T-cell (primary cell): ENCODE measurements around the gene NPBWR2. TPM values are rescaled to one million over a fixed set of nuclear protein-coding genes. Genes with fewer than 3 reads are reported as not detected.

Source experiments
- ATAC-seq, 4 experiments: fragments of 200-7000 bp in 3 of 4; fragments of 150-1000 bp in 1 of 4; cut with Tn5 transposase; replicated peaks in 1 of 4; 1 replicate in 3 of 4; 2 replicates in 1 of 4; pipeline ENCODE4 v1.10.0; 2021; ENCODE audit warnings: moderate library complexity in 3 of 4, mild to moderate bottlenecking in 2 of 4, moderate number of reproducible peaks in 1 of 4
- CTCF ChIA-PET, 2 donors: fragments of 300-600 bp; sonication (Branson Sonifier 250); formaldehyde crosslinking; loops; one replicate each; lab custom pipeline; 2022; ENCODE audit warnings: antibody characterized with exemption in 2 of 2; lab: Charles Lee
- POLR2A ChIA-PET, 2 donors: fragments of 300-600 bp; sonication (Branson Sonifier 250); formaldehyde crosslinking; loops; one replicate each; lab custom pipeline; 2022; ENCODE audit warnings: antibody characterized with exemption in 2 of 2; lab: Charles Lee
- DNase-seq, 35 experiments: peaks; one replicate each; pipeline versions ENCODE4 v3.0.0 to v3.0.0-alpha.2; 2013 to 2023
- H3K27ac ChIP-seq: one replicate; pipeline ENCODE4 v1.5.1; 2013; ENCODE audit warnings: low read length
- H3K27me3 ChIP-seq, 2 experiments: replicated peaks in 1 of 2; 1 replicate in 1 of 2; 2 replicates in 1 of 2; pipeline versions ENCODE4 v1.6.1 to v1.7.0; 2013; ENCODE audit warnings: low read length in 1 of 2, mixed read lengths in 1 of 2; ENCODE audit not compliant: control insufficient read depth in 2 of 2, insufficient read depth in 2 of 2; ENCODE audit errors: extremely low read depth in 1 of 2
- H3K36me3 ChIP-seq, 2 donors: 1 replicate in 1 of 2; 2 replicates in 1 of 2; pipeline versions ENCODE4 v1.6.1 to v1.7.0; 2013; ENCODE audit warnings: low read length in 1 of 2; ENCODE audit not compliant: control insufficient read depth in 2 of 2, insufficient read depth in 1 of 2; ENCODE audit errors: extremely low read depth in 1 of 2
- H3K4me1 ChIP-seq, 2 experiments: 1 replicate in 1 of 2; 2 replicates in 1 of 2; pipeline versions ENCODE4 v1.6.1 to v1.7.0; 2013; ENCODE audit warnings: low read length in 2 of 2, mixed read lengths in 1 of 2; ENCODE audit not compliant: insufficient read depth in 2 of 2, control insufficient read depth in 1 of 2; ENCODE audit errors: extremely low read depth in 1 of 2
- H3K4me3 ChIP-seq, 2 donors: 1 replicate in 1 of 2; 2 replicates in 1 of 2; pipeline versions ENCODE4 v1.5.1 to v1.7.0; 2013; ENCODE audit warnings: mild to moderate bottlenecking in 2 of 2, low read length in 1 of 2, moderate library complexity in 1 of 2; ENCODE audit not compliant: control insufficient read depth in 1 of 2; ENCODE audit errors: extremely low read depth in 1 of 2
- H3K9me3 ChIP-seq: 2 replicates; pipeline ENCODE4 v1.7.0; 2013
- H3K27ac Mint-ChIP-seq, 2 donors: one replicate each; pipeline ENCODE4 v1.8.0; 2020 to 2021; ENCODE audit warnings: mild to moderate bottlenecking in 2 of 2, mixed read lengths in 2 of 2
- H3K27me3 Mint-ChIP-seq, 2 donors: one replicate each; pipeline ENCODE4 v1.8.0; 2021 to 2022; ENCODE audit warnings: mixed read lengths in 2 of 2
- H3K36me3 Mint-ChIP-seq: one replicate; pipeline ENCODE4 v1.8.0; 2021; ENCODE audit warnings: mixed read lengths
- H3K4me1 Mint-ChIP-seq, 3 donors: one replicate each; pipeline ENCODE4 v1.8.0; 2020 to 2022; ENCODE audit warnings: mixed read lengths in 3 of 3, mild to moderate bottlenecking in 1 of 3
- H3K4me3 Mint-ChIP-seq, 3 donors: one replicate each; pipeline ENCODE4 v1.8.0; 2020 to 2022; ENCODE audit warnings: mild to moderate bottlenecking in 3 of 3, mixed read lengths in 3 of 3, moderate library complexity in 3 of 3
- H3K9me3 Mint-ChIP-seq, 3 donors: one replicate each; pipeline ENCODE4 v1.8.0; 2020 to 2022; ENCODE audit warnings: mixed read lengths in 3 of 3
- WGBS: methylation state at CpG from one replicate; pipeline ENCODE4 v1.1.5; 2013; ENCODE audit warnings: missing lambda C conversion rate; ENCODE audit not compliant: insufficient coverage; 5-methylcytosine and 5-hydroxymethylcytosine counted together
- total RNA-seq, 35 experiments: library from RNA in 6 of 35; stranded (reverse) in 6 of 35; fragments of 120-200 nt in 1 of 35; gene quantifications; one replicate each; pipeline versions ENCODE4 v1.2.1 to v1.2.4 and lab custom pipeline; 2013 to 2026

NPBWR2 gene
- total RNA-seq, 5 donors from 2014 or later (not counting 1 experiment from before 2014, with no cell fraction given), result not detected

DNA sequence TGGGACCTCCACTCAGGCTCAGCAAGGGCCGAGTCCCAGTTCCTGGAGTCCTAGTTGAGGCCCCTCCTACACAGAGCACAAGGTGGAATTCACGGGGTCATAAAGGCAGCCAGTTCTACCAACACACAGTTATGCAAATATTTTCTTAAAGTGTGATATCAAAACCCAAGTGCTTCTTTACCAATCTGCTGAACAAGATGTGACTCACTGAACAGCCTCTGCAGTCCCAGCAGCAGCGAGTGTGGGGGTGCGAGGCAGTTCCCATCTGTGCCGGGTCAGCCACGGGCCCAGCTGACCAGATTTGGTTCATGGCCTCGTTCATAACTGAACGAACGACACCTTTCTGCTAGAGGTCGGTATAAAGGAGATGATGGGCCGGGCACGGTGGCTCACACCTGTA, 48.8 kb downstream of the NPBWR2 start:
- Histone ChIP-seq H3K4me1 (peaks cover 0 to 37% of the 10 kb centered on the region in 2 experiments), H3K4me3 (no peak overlapping the region), H3K9me3 (no peaks in the 10 kb centered on the region), H3K36me3 (no peaks in the 10 kb centered on the region), H3K27me3 (peaks cover 0 to 44% of the 10 kb centered on the region in 2 experiments), H3K27ac (no peak overlapping the region)
- ChIA-PET POLR2A (no interaction called here), CTCF (interaction anchor here (0.7 to 1.2 kb wide), 3 partner anchors 19 to 416 kb away, joined by 3 to 7 read pairs (median 4); no protein-coding TSS in a partner anchor)
- Mint-ChIP-seq H3K27me3 (peaks cover 0 to 13% of the 10 kb centered on the region in 2 donors), H3K4me1 (peaks cover 12 to 22% (median 14%) of the 10 kb centered on the region in 3 donors), H3K36me3 (no peaks in the 10 kb centered on the region), H3K4me3 (peak overlapping the region in 1 of 3 donors; percentile 71), H3K27ac (no peak overlapping the region), H3K9me3 (no peaks in the 10 kb centered on the region)
- 57% methylated on average over 10 of the region's 12 CpGs for WGBS
- DNase-seq (no peak), ATAC-seq (no peak)

DNA sequence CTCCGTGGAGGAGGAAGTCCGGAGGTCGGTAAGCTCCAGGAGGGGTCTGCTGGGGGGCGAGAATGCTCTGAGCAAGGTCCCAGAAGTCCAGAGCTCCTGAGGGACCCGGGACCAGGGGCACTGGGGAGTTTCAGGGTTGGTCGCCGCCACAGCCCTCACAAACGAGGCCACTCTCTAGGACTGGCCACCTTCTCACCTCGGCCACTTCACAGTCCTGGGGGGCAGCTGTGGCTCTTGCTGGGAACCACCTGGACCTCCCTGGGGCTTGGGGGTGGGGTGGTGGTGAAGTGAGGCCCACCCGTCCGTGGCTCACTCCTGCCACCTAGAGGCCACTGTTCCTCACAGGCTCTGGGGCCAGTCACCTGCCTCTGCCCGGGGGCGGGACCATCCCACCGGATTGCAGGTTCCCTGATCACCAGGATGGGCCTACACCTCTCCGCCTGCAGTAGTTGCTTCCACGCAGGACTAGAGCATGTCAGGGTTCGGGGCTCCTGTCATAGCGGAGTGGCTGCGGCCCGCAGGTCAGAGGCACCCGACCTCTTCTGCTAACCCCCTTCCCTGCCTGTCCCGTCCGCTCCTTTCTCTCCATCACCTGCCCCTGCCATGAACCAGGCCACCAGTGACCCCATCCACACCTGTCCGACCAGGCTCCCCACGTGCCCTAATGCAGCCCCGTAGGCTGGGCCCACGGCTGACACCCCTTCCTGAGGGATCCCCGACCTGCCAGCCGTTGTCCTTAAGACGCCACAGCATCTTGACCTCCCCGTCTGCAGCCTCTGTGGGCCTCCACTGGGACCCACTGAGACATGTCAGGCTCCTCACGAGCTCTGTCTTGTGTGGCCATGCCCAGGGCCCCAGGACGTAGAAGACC, 49.5 kb downstream of the NPBWR2 start:
- Mint-ChIP-seq H3K9me3 (no peaks in the 10 kb centered on the region), H3K27me3 (peaks cover 6 to 19% of the 10 kb centered on the region in 2 donors), H3K36me3 (no peaks in the 10 kb centered on the region), H3K4me1 (peaks cover 11 to 25% (median 13%) of the 10 kb centered on the region in 3 donors), H3K27ac (no peak overlapping the region), H3K4me3 (peak overlapping the region; percentile 55 to 71 (median 64))
- WGBS, result 38% methylated on average over 28 of the region's 33 CpGs
- DNase-seq, result peak; percentile 34 to 86 (median 70)
- CTCF ChIA-PET, result interaction anchor here in 1 of 2 donors (0.6 to 1.2 kb wide), 2 partner anchors 18 to 352 kb away, joined by 3 read pairs; no protein-coding TSS in a partner anchor
- POLR2A ChIA-PET, result no interaction called here
- Histone ChIP-seq H3K4me1 (peaks cover 0 to 34% of the 10 kb centered on the region in 2 experiments), H3K36me3 (no peaks in the 10 kb centered on the region), H3K27ac (no peak overlapping the region), H3K27me3 (peaks cover 0 to 51% of the 10 kb centered on the region in 2 experiments), H3K4me3 (peak overlapping the region; percentile 31 to 39), H3K9me3 (no peaks in the 10 kb centered on the region)
- ATAC-seq, result peak; percentile 79 to 84 (median 82)

DNA sequence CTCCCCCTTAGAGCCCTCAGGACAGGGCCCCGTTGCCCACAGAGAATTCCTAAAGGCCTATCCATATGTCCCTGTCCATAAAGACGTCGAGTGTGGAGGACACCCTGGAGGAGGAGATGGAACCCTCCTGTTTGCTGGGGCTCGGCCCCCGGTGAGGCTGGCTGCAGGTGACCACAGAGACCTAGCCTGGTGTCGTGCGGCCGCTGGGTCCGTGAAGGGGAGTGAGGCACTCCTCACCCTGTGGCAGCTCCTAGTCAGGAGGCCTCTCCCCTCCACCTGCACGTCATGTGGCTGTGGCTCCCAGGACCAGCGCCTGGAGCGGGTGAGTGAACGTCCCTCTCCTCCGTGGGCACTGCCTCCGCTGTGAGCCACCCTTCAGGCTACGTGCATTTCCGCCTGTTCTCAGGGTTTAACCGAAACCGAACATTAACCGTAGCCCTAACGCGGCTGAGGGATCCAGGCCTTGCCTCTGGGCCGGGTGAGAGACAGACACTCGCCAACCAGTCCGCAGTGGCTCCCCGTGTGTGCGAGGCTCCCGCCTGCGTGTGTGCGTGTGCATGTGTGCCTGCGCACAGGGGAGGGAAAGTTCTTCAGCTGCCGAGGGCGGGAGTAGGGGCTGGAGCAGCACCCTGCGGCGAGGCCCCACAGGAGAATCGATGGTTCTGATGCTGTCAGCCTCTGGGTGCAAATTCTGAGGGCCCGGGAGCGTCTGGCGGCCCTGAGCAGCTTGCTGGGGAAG, 50.3 kb downstream of the NPBWR2 start:
- Histone ChIP-seq H3K36me3 (no peaks in the 10 kb centered on the region), H3K4me1 (peaks cover 0 to 26% of the 10 kb centered on the region in 2 experiments), H3K9me3 (no peaks in the 10 kb centered on the region), H3K27ac (no peak overlapping the region), H3K27me3 (peaks cover 0 to 59% of the 10 kb centered on the region in 2 experiments), H3K4me3 (peak overlapping the region; percentile 31 to 39)
- Mint-ChIP-seq H3K27me3 (peaks cover 6 to 23% of the 10 kb centered on the region in 2 donors), H3K9me3 (no peaks in the 10 kb centered on the region), H3K4me3 (peak overlapping the region; percentile 55 to 71 (median 64)), H3K4me1 (peaks cover 11 to 25% (median 13%) of the 10 kb centered on the region in 3 donors), H3K27ac (peak overlapping the region in 1 of 2 donors; percentile 27), H3K36me3 (no peaks in the 10 kb centered on the region)
- peak; percentile 27 to 58 (median 42) for ATAC-seq
- POLR2A ChIA-PET, result no interaction called here
- CTCF ChIA-PET, result interaction anchor here (0.6 kb wide), 2 partner anchors 351 to 519 kb away, joined by 3 read pairs; no protein-coding TSS in a partner anchor
- DNase-seq, result peak in 1 of 35 experiments; percentile 36
- 66% methylated on average over 38 of the region's 39 CpGs for WGBS

DNA sequence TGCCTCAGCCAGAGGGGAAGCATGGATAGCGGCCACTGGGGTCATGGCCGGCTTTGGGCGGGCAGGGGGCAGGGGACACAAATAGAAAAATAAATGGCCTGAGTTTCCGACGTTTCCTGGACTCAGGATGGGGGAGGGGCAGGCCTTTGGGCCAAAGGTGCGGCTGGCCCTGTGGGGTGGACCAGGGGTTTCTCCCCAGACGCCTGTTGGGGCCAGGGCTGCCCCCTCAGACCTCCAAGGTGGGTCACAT, 50.8 kb downstream of the NPBWR2 start:
- peaks cover 0 to 64% of the 10 kb centered on the region in 2 experiments for H3K27me3 ChIP-seq
- no peak overlapping the region for H3K27ac ChIP-seq
- no peak overlapping the region for H3K4me3 Mint-ChIP-seq
- H3K27ac Mint-ChIP-seq, result no peak overlapping the region
- no peaks in the 10 kb centered on the region for H3K36me3 ChIP-seq
- peaks cover 0 to 26% of the 10 kb centered on the region in 2 experiments for H3K4me1 ChIP-seq
- POLR2A ChIA-PET, result no interaction called here
- no peaks in the 10 kb centered on the region for H3K9me3 ChIP-seq
- no peak overlapping the region for H3K4me3 ChIP-seq
- no peaks in the 10 kb centered on the region for H3K36me3 Mint-ChIP-seq
- 66% methylated on average over 7 of the region's 7 CpGs for WGBS
- no peak for DNase-seq
- H3K4me1 Mint-ChIP-seq, result peaks cover 11 to 25% (median 13%) of the 10 kb centered on the region in 3 donors
- CTCF ChIA-PET, result interaction anchor here in 1 of 2 donors (0.6 kb wide), 1 partner anchor 518 kb away, joined by 3 read pairs; no protein-coding TSS in a partner anchor
- no peaks in the 10 kb centered on the region for H3K9me3 Mint-ChIP-seq
- ATAC-seq, result no peak
- peaks cover 6 to 27% of the 10 kb centered on the region in 2 donors for H3K27me3 Mint-ChIP-seq

DNA sequence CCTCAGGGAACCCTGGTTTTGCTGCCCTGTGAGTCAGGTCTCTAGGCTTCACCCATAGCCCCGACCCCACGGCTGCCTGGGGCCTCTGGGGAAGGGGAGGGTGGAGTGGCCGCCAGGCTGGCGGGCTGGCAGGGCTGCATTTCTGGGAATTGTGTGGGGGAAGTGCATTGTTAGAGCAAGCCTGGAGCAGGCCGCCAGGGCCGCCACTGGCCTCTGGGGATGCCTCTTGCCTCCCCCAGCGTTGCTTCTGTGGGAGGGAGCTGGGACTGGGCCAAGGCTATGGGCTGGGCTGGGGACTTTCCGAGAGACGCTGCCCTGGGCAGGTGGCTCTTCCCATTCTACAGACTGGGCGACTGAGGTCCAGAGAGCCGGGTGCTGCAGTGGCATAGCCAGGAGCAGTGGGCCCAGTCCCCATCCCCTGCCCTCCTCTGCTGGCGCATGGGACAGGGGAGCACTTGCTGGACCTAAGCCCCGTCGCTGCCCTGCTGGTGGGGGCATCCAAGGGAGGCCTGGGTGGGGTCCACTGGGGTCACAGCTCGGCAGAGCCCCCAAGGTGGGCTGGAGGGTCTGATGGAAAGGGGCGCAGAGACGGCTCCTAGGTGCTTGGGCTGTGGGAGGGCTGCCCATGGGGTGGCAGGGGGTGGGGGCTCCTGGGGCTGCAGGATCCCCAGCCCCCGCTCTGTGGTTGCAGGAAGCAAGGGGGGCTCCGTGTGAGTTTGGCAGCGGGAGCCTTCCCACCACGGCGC, 51.3 kb downstream of the NPBWR2 start:
- H3K27me3 ChIP-seq, result peaks cover 0 to 69% of the 10 kb centered on the region in 2 experiments

More for the DNA sequence above, 51.3 kb downstream of the NPBWR2 start:
- Mint-ChIP-seq H3K27ac (no peak overlapping the region), H3K36me3 (no peaks in the 10 kb centered on the region), H3K9me3 (no peaks in the 10 kb centered on the region), H3K4me3 (no peak overlapping the region), H3K27me3 (peaks cover 6 to 28% of the 10 kb centered on the region in 2 donors), H3K4me1 (peaks cover 11 to 25% (median 13%) of the 10 kb centered on the region in 3 donors)
- ChIA-PET CTCF (interaction anchor here in 1 of 2 donors (0.6 kb wide), 1 partner anchor 518 kb away, joined by 3 read pairs; no protein-coding TSS in a partner anchor), POLR2A (no interaction called here)
- Histone ChIP-seq H3K4me1 (peaks cover 0 to 26% of the 10 kb centered on the region in 2 experiments), H3K4me3 (no peak overlapping the region), H3K27ac (no peak overlapping the region), H3K36me3 (no peaks in the 10 kb centered on the region), H3K9me3 (no peaks in the 10 kb centered on the region)
- 69% methylated on average over 15 of the region's 22 CpGs for WGBS
- ATAC-seq, result no peak
- no peak for DNase-seq
